GM18508 (cell line): Measurements from ENCODE around the gene DOCK9.

Experiments used
- ATAC-seq: cut with Tn5 transposase; IDR thresholded peaks from one replicate; pipeline ENCODE4 v1.9.1; 2021; ENCODE audit warnings: moderate number of reproducible peaks; ENCODE audit not compliant: insufficient read depth, unreplicated experiment

Gene DOCK9

DNA sequence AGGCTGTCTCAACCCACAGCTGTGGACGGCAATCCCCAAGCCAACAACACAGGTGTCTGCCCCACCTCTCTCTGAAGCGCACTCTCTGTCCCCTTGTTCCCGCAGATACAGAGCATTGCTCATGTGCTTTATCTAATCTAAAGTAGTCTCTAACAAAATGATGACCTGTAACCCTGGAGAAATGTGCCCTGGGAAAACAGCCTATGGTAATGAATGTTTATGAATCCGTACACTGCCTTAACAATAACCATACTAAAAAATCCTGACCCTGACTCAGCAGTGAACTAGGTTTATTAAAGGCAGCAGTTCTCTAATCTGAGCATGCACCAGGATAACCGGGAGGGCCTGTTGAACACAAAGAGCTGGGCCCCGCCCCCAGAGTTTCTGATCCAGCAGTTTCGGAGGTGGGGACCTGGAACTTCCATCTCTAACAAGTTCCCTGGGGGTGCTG is 174.7 kb downstream of the DOCK9 start:
- no peak for ATAC-seq

DNA sequence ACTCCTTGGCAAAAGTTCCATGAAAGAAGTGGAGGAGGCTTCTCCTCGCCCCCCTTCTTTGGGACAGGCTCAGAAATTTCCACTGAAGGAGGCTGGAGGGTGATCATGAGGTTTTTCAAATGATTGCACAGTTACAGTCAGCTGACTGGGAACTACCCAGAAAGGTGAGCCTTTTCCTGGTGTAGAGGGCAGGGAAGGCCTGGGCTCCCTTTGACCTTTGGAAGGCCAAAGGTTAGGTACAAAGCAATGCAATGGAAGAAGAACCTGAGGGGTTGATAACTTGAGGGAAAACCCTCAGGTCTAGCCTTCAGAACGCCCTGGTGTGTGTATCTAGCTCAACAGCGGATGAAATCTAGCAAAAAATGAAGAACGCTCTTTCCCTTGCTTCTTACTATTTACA is 175.3 kb downstream of the DOCK9 start:
- ATAC-seq = no peak

DNA sequence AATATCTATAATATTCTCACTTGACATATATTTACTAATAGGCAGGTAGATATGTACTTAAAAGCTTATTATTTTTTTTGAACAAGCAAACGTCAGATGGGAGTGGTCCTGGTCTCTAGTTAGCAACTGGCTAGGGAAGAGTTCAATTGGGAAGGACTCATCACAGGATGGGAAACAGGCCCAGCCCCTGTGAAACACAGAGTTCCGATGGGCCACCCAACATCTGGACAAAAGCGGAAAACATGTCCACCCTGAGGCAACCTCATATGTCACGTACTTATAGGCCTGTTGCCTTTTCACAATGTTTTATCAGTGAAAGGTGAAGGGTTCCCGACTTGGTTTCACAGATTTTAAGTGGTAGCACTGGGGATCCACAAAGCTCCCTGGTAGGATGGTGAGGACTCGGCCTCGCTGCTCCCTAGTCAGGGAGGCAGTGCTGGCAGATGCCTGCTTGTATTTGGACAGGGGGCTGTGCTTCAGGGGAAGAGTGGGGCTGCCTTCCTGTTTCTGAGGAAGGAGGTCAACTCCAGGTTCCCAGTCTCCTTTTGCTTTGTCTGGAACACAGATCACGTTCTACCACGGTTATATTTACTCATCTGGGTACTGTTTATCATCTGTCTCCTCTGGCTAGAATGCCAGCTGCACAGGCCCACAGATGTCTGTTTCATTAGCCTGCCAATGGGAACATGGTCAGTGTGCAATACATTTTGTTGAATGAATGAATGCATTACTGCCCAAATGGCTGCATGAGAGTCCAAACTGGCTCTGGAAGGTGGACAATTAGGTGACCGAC is 176.0 kb downstream of the DOCK9 start:
- ATAC-seq = no peak

DNA sequence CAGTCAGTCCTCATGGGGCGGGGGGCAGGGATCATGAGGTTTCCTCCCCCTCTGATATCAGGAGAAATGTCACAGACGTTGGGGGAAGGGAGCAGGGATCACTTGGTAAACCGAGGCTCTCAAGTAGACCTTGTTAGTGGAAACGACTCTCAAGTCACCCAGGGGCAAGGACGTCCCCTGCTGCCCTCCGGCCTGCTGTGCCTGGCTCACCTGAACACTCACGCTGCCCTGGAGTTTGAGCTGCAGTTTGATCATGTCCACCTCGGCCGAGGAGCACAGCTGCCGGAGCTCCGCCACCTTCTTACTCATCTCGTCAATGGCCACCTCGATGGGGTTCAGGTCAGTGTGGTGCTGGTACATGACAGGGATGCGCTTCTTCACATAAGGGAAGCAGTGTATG is 177.8 kb downstream of the DOCK9 start:
- ATAC-seq = no peak

DNA sequence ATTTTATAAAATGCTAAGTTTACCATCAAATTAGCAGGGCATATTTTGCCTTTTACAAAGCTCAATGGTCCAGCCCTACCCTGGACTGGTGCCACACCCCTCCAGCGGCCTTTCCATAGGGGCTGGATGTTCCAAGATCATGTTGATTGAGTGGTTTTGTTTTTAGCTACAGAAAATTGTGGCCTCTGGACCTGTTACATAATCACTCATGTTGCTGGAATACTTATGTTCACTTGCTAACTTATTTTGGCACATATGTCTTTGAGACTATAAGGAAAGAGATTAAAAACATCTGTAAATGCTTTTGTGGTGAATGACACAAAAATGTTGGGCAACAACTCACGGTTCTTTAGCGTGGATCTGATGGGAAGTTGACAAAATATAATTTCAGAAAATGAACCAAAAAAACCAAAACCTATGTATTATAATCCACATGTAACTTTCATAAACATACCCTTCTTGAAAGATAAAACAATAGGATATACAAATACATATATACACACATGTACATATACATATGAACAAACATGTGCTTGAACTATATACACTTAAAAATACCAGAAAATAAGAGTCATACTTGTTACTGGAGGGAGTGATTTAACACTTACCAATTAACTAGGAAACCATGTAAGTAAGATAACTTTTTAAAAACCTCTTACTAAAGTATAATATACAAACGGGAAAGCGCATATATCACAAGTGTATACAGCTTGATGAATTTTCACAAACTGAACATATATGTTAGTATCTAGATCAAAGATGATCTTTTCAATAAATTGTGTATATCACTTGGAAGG is 178.8 kb downstream of the DOCK9 start:
- ATAC-seq = no peak

DNA sequence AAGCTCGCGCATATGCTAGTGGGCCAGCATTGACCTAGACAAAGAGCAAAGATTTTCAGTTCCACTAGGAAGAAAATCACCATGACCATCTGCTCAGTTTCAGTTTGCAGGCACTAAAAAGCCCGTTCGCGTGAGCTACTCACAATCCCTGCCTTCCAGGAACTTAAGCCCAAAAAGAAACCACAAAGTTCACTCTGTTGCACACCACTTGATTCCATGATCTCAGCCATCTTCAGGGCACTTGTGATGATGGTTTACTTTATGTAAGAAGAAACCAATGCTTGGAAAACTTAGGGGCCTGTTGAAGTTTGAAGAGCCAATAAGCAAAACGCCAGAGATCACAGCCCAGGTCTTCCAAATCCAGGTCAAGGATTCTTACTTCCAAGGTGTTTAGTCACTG is 180.4 kb downstream of the DOCK9 start:
- ATAC-seq = no peak

DNA sequence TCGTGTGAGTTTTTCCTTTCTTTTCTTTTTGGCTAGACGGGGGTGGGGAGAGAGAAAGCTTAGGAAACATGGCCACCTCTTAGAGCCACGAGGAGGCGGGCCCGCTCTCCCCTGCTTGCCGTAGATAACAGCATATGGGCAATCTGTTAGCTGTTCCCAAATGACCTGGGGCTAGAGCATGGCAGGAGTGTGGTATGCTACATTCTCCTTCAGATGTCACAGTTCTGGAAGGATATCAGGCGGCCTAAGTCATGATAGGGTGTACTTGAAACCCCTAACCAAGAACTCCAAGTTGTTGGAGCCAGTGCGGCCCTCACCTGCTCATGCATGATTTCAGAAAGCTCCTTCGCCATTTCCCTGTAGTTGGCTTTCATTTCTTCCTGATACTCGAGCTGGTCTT is 181.1 kb downstream of the DOCK9 start:
- no peak for ATAC-seq

DNA sequence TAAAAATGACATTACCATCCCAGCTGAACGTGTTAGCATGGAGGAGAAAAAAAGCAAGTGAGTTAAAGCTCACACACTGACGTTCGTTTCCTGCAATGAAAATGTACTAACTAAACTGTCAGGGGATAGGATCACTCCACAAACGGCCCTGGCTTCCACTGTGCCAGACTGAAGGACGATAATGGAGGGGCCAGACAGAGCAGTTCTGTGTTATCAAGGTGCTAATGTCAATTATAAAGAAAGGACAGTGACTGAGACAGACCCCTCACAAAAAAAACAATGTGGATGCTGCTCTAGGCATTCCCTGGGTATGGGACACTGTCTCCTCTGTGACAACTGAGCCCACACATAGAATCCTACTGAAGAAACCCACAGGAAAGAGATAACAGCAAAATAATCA is 181.7 kb downstream of the DOCK9 start:
- no peak for ATAC-seq

DNA sequence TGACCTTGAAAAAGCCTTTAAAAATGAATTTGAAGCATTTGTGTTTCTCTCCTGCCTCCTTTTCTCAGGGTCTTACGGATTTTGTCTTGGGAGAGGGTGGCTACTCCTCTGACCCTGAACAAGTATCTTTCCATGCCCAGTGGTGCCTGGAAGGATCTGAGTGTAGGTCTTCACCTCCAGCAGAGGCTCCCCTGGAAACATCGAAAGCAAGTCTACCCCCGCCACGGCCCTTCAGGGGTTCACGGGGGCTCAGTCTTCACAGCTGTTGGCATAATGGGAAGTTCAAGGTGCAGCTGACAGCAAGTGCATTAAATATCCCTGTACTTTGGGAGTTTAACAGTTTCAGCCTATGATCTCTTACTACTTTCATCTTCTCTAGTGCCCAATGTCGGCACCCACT is 182.6 kb downstream of the DOCK9 start:
- ATAC-seq = no peak

DNA sequence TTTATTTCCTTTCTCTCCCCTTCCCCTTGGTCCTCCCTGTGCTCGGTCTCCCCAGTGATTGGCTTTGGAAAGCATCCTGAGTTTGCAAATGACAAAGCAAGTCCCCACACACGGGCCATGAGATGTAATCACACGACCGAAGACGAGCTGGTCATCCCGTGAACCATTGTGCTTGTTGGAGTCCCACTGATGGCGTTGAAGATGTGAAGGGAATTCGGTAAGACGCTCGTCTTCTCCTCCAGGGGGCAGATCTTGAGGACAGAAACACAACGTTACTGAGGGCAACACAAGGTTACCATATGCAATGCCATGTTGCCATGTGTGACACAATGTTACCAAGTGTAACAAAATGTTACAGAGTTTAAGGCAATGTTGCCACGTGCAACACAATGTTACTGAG is 183.4 kb downstream of the DOCK9 start:
- no peak for ATAC-seq

DNA sequence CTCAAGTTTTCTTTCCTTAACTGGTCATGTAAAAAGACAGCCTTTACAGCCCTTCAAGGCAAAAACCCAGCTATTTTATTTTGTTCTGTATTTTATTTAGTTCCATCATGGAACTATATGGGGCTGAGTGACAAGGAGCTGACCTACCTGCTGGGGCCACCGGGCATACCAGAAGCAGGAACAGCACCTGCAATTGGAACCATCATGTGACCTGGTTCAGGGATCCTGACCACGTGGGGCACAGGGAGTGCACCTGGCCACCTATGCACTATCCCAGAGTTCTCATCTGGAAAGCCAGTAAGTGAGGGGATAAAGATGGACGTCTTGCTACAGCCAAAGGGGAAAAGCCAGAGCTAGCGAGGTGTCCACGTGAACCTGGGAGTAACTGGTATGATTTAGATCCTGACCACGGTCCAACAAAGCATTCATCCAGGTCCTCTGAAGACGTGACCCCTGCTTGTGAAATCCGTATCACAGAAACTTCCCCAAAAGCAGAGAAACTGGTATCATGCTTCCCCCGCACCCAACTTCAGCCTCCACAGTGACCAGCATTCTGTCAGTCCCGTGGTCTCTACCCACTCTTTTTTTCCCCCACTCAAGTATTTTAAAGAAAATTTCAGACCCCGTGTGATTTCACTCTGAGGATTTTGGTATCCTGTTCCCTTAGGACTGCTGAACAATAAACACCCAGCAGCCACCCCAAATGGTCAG is 184.9 kb downstream of the DOCK9 start:
- no peak for ATAC-seq

DNA sequence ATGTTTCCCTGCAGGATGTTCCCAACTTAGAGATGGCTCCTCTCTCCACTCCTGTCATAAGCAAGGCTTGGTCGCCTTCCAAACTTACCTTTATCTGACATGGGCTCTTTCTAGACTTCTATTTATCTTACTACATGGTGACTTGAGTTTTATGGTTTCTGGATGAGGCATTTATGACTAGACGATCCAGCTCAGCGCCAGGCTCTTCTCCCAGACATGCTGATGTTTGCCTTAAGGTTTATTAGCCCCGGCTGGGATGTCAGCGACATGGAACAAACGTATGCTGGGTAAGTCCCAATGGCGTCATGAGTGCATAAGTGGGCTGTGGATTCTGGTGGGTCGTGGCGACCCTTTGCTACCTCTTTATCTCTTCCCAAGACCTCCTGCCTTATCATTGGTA is 185.5 kb downstream of the DOCK9 start:
- no peak for ATAC-seq

DNA sequence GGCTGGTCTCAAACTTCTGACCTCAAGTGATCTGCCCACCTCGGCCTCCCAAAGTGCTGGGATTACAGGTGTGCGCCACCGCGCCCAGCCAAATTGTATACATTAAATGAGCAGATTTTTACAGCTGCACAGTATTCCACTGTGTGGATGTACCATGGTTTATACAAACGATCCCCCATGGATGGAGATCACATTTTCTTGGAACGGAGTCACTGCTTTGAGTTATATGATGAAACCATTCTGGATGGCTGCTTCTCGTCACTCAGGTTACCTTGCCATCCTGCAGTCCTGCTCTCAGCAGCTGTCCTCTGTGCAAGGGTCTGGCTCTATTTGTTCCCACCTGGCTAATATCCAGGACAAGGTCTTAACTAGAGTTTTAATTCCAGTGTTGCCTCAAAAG is 186.3 kb downstream of the DOCK9 start:
- no peak for ATAC-seq

DNA sequence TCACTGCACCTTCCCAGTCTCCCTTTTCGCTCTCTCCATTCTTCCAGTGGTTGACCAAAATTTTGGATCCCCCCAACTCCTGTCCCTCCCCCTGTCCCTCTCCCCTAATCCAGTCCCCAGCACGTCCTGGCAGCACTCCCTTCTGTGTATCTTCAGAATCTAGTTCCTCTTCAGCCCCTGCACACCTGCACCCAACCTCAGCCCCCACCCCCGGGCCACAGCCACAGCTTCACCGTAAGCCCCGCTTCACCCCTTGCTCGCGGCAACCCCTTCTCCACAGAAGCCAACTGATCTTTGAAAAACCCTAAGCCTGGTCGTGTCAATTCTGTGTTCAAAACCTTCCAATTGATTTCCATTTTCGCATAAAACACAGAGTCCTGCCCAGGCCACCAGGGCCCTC is 189.9 kb downstream of the DOCK9 start:
- ATAC-seq = no peak

DNA sequence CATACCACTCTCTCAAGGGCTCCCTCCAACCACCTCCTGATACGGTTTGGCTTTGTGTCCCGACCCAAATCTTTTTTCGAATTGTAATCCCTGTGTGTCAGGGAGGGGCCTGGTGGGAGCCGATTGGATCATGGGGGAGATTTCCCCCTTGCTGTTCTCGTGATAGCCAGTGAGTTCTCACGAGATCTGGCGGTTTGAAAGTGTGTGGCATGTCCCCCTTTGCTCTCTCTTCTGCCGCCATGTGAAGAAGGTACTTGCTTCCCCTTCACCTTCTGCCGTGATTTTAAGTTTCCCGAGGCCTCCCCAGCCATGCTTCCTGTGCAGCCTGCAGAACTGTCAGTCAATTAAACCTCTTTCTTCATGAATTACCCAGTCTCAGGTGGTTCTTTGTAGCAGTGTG is 190.7 kb downstream of the DOCK9 start:
- no peak for ATAC-seq

DNA sequence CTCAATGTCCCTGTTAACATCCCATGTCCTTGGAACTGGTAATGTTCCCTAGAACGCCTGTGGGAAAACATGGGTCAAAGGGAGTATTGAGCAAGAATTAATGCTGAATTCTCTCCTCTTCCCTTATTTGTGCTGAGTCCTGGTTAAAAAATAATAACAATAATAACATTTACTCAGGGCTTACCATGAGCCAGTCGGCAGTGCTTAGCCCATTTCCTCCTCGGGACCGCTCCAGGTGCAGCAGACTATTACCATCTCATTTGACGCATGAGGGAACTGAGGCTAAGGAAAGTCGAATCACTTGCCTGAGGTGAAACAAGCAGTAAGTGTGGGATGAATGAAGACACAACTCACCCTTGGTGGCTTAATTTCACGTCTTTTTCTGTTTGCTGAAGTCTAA is 191.8 kb downstream of the DOCK9 start:
- ATAC-seq = no peak

DNA sequence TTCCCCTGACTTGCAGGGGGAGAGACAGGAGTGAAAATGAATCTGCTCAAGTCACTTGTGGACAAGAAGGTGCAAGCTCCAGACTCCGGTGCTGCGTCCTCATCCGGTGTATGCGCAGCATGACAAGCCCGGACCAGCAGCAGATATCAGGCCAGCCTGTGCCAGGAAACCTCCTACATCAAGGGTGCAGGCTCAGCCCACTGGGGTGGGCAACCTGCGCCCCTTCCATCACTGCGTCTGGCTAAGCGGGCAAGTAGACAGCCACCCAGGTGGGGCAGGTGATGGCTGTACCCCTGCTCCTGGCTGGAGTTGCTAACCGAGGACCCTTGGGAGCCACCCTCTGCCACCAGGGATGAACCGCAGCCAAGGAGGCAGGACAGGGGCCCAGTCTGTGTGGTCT is 192.5 kb downstream of the DOCK9 start:
- no peak for ATAC-seq

DNA sequence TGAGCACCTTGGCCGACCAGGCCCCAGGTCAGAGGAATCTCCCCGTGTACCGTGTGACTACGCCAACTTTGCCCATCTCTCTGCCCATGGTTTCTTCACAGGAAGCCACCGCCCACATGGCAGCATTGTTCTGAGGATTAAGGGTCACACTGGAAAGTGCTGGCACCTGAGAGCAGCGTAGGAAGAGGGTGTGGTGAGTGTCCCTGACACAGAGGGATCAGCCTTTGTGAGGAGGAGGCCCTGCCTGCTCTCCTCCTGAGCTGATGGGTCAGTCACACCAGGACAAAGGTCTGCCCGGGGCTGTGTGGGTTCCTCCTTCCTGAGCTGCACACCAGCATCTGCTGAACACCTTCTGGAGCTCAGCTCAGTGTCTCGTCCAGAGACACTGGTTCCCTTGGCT is 193.2 kb downstream of the DOCK9 start:
- ATAC-seq = no peak

DNA sequence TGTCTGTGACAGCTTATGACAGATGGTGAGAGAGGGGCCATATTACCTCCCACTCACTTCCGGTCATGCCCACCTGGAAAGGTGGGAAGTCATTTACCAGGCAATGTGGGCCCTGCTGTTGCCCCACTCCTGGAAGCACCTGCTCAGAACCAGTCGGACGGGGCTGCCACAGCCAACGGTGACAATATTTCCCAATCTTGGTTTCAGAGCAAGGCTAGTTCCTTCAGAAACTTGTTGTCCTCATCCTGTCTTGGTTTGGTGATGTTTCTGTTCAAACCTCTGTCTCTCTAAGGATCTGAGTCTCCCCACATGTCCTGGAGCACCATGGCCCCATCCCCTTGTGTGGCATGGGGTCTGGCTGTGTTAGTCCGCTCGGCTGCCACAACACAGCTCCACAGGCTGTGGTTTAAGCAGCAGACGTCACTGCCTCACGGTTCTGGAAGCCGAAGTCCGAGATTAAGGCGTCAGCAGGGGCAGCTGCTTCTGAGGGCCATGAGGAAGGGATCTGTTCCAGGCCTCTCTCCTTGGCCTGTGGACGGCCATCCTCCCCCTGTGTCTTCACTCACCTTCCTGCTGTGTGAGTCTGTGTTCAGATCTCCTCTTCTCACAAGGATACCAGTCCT is 193.9 kb downstream of the DOCK9 start:
- no peak for ATAC-seq

DNA sequence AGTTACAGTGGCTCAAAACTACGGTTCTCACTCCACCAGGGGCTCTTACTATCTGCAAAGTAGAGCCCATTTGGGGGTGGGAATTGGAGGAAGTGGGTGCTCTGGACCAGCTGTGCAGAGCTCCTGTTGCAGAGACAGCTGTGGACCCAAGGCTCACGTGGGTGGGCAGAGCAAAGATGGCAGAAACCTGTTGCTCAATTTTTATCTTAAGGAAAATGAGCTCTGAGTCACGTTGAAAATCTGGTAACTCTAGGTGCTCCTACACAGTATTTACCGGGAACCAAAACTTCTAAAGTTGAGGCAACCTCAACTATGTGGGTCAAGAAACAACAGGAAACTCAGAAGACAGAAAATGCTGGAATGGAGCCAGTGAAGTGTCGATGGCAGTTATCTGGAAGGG is 195.2 kb downstream of the DOCK9 start:
- no peak for ATAC-seq

DNA sequence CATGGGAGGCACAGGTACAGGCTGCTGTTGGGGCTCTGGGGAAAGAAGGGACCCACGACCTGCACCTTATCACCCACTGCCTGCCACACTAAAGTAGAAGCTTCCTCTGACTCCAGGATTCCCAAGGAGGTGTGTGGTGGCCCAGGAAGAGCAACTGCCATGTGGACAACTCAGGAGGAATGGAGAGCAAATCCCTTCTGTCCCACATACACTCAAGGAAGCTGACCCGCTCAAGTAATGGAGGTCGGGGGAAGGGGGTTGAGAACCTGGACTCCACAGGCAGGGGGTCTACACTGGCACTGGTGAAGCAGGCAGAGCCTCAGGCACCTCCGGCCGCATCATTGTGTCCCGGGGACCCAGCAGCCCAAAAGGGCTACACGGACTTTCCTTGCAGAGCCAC is 196.0 kb downstream of the DOCK9 start:
- ATAC-seq = no peak
